ENCODE results near the gene GLRA2. TPM values are rescaled to one million over a fixed set of nuclear protein-coding genes. Genes with fewer than 3 reads are reported as not detected.

Gene GLRA2
- total RNA-seq, 1 donor from 2014 or later, result not detected

GRCh38 chrX:14641681-14642655 lies 112.6 kb downstream of the GLRA2 start:
- no peaks in the 10 kb centered on the region for H3K4me1 ChIP-seq
- no peak overlapping the region for H3K27ac ChIP-seq
- no peak overlapping the region for H3K9ac ChIP-seq
- H3K36me3 ChIP-seq, result no peaks in the 10 kb centered on the region
- H3K79me2 ChIP-seq (ENCODE audit: low read depth), result no peaks in the 10 kb centered on the region
- no peaks in the 10 kb centered on the region for H4K20me1 ChIP-seq (ENCODE audit: low read depth)
- Mint-ChIP-seq H3K9me3 (no peaks in the 10 kb centered on the region), H3K4me1 (no peaks in the 10 kb centered on the region), H3K4me3 (no peak overlapping the region), H3K36me3 (no peaks in the 10 kb centered on the region), H3K27me3 (ENCODE audit: insufficient read depth, low read depth) (peaks cover 2% of the 10 kb centered on the region), H3K27ac (no peak overlapping the region)
- H3F3A ChIP-seq (ENCODE audit: low read depth), result no peaks in the 10 kb centered on the region
- TF ChIP-seq CTCF (IDR thresholded peaks at IDR 0.05), result no peak
- TF ChIP-seq EZH2 (IDR thresholded peaks at IDR 0.05), result no peak
- TF ChIP-seq EZH2phosphoT487 (IDR thresholded peaks at IDR 0.05), result no peak
- no peak overlapping the region for H2AFZ ChIP-seq (replicated peaks)
- no peak overlapping the region for H3K4me2 ChIP-seq
- no peak overlapping the region for H3K4me3 ChIP-seq
- no peaks in the 10 kb centered on the region for H3K27me3 ChIP-seq
- no peaks in the 10 kb centered on the region for H3K9me3 ChIP-seq (ENCODE audit: low read depth)
- DNase-seq (ENCODE audit: low spot score), result no peak

GRCh38 chrX:14660970-14661369 lies 131.6 kb downstream of the GLRA2 start:
- Histone ChIP-seq H3F3A (ENCODE audit: low read depth) (no peaks in the 10 kb centered on the region), H3K27me3 (no peaks in the 10 kb centered on the region), H3K4me3 (no peak overlapping the region), H3K79me2 (ENCODE audit: low read depth) (no peaks in the 10 kb centered on the region), H3K4me2 (no peak overlapping the region), H3K27ac (no peak overlapping the region), H3K9me3 (ENCODE audit: low read depth) (peaks cover 4% of the 10 kb centered on the region), H2AFZ (replicated peaks) (no peak overlapping the region), H3K9ac (no peak overlapping the region), H3K36me3 (no peaks in the 10 kb centered on the region), H3K4me1 (no peaks in the 10 kb centered on the region), H4K20me1 (ENCODE audit: low read depth) (no peaks in the 10 kb centered on the region)
- peaks cover 2% of the 10 kb centered on the region for H3K27me3 Mint-ChIP-seq (ENCODE audit: insufficient read depth, low read depth)
- H3K27ac Mint-ChIP-seq, result no peak overlapping the region
- H3K9me3 Mint-ChIP-seq, result no peaks in the 10 kb centered on the region
- TF ChIP-seq EZH2 (IDR thresholded peaks at IDR 0.05) (no peak), CTCF (IDR thresholded peaks at IDR 0.05) (no peak), EZH2phosphoT487 (IDR thresholded peaks at IDR 0.05) (no peak)
- no peak overlapping the region for H3K4me3 Mint-ChIP-seq
- no peaks in the 10 kb centered on the region for H3K36me3 Mint-ChIP-seq
- no peak for DNase-seq (ENCODE audit: low spot score)
- no peaks in the 10 kb centered on the region for H3K4me1 Mint-ChIP-seq

- Histone ChIP-seq H3K4me1 (no peaks in the 10 kb centered on the region), H4K20me1 (ENCODE audit: low read depth) (no peaks in the 10 kb centered on the region), H3K79me2 (ENCODE audit: low read depth) (no peaks in the 10 kb centered on the region), H3K4me2 (no peak overlapping the region), H3F3A (ENCODE audit: low read depth) (no peaks in the 10 kb centered on the region), H3K4me3 (no peak overlapping the region), H3K9ac (no peak overlapping the region), H3K27ac (no peak overlapping the region), H2AFZ (replicated peaks) (no peak overlapping the region), H3K27me3 (no peaks in the 10 kb centered on the region), H3K36me3 (no peaks in the 10 kb centered on the region), H3K9me3 (ENCODE audit: low read depth) (no peaks in the 10 kb centered on the region)
- Mint-ChIP-seq H3K27ac (no peak overlapping the region), H3K9me3 (no peaks in the 10 kb centered on the region), H3K4me1 (peaks cover 11% of the 10 kb centered on the region), H3K27me3 (ENCODE audit: insufficient read depth, low read depth) (peaks cover 2% of the 10 kb centered on the region), H3K4me3 (no peak overlapping the region), H3K36me3 (no peaks in the 10 kb centered on the region)
- no peak for DNase-seq (ENCODE audit: low spot score)
- TF ChIP-seq EZH2 (IDR thresholded peaks at IDR 0.05) (no peak), EZH2phosphoT487 (IDR thresholded peaks at IDR 0.05) (no peak), CTCF (IDR thresholded peaks at IDR 0.05) (no peak)
Measured at GRCh38 chrX:14670819-14671218, 141.5 kb downstream of the GLRA2 start.

All from neural progenitor cell (in vitro differentiated cells).